Measurements from ENCODE around the gene ADGRF5.

DNA sequence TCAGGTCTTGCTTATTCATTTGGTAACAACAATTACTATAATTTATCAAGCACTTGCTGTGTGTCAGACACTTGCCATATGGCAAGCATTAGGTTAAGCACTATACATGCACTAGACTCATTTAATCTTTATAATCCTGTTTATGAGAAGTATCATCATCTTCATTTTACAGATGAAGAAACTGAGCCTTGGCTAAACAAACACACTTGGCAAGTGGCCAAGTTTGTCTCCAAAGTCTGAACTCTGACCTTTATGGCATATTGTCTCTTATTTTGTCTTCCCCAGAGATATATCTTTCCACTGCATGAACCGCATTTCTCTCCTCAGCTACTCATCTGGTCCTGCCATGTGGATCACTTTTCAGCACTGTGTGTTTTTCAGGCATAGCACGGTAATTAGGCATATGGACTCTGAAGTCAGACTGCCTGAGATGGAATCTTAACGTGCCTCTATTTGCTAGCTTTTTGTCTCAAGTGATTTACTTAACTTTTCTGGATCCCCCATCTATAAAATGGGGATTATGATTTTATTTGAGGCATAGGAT is 4.7 kb downstream of the ADGRF5 start:
- TF ChIP-seq, protein P1, sequence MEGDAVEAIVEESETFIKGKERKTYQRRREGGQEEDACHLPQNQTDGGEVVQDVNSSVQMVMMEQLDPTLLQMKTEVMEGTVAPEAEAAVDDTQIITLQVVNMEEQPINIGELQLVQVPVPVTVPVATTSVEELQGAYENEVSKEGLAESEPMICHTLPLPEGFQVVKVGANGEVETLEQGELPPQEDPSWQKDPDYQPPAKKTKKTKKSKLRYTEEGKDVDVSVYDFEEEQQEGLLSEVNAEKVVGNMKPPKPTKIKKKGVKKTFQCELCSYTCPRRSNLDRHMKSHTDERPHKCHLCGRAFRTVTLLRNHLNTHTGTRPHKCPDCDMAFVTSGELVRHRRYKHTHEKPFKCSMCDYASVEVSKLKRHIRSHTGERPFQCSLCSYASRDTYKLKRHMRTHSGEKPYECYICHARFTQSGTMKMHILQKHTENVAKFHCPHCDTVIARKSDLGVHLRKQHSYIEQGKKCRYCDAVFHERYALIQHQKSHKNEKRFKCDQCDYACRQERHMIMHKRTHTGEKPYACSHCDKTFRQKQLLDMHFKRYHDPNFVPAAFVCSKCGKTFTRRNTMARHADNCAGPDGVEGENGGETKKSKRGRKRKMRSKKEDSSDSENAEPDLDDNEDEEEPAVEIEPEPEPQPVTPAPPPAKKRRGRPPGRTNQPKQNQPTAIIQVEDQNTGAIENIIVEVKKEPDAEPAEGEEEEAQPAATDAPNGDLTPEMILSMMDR (conservative IDR thresholded peaks at IDR 0.05), result no peak
- TF ChIP-seq ZFX (IDR thresholded peaks at IDR 0.05), result no peak
